HL-60/S4 treated with retinoic acid at 250 ng/mL for 4 days and 3 days (cell line): ENCODE data around the gene KRAS.
"Not testable (repeated sequence)": the region's sequence is repeated elsewhere in the genome, so short reads cannot be mapped to it uniquely, and the experiment has no call there.

Experiments used
- in situ Hi-C: fragments of 300-500 bp; cut with MboI; formaldehyde crosslinking; loops from 2 replicates; pipeline ENCODE4 v1.7.0; 2022; ENCODE audit warnings: low sequenced_read_pairs

The KRAS gene

DNA sequence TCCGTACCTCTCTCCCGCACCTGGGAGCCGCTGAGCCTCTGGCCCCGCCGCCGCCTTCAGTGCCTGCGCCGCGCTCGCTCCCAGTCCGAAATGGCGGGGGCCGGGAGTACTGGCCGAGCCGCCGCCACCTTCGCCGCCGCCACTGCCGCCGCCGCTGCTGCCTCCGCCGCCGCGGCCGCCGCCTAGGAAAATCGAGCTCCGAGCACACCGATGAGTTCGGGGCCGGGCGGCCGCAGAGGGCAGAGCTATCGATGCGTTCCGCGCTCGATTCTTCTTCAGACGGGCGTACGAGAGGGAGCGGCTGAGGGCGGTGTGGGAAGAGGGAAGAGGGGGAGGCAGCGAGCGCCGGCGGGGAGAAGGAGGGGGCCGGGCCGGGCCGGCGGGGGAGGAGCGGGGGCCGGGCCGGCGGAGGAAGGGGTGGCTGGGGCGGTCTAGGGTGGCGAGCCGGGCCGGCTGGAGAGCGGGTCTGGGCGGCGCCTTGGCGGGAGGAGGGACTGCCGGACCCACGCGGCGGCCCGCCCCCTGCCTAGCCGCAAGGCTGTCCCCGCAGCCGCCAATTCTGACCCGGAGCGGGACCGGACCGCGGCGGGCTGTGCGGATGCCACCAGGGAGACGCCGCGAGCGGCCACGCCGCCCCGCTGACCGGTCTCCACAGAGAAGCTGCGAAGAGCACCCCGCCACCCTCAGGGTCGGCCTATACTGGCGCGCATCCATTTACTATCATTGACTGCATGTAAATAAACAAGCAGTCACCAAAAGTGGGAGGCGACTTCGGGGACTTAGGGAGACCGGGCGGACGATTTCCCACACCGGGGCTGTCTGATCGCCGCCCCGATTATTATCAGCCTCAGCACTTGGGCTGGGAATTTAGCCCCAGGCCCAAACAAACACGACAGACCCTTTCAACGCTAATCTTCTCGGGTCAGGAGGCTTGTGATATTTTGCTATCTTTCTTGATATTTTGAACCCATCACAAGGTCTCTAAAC is at the start of gene KRAS:
TSS of gene KRAS (minus strand) at position 186 of the 987 bp plus-strand sequence.
- in situ Hi-C loops = no loop called here

DNA sequence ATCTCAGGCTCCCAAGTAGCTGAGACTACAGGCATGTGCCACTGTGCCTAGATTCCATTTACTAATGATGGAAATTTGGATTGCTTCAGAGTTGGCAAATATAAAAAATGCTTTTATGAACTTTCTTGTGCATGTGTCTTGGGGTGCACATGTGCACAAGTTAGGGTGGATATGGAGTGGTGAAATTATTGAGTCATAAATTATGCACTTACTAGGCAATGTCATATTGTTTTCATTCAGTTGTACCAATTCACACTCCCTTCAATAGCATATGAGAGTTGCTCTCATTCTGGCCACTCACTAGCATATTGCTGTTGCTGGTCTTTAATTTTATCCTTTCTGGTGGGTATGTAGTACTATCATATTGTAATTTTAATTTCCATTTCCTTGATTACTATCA is 45.7 kb upstream of the KRAS start:
- in situ Hi-C loops = no loop called here

DNA sequence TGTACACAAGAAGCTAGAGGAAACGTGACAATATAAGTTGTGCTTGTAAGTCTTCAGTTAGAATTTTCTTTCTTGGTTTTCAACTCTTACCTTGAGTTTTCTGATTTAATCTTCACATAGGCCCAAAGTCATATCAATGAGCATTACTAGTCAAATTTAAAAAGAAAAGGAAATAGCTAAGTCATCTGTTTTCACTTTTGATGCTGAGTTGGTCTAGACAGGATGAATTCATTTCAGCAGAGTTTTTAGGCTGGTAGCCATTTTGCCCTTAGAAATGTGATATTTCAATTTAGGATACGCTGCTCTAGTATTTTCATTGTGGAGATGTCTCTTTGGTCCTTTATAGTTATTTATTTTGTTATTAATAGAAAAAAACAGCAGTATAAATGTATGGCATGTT is 44.6 kb upstream of the KRAS start:
- in situ Hi-C loops = no loop called here

DNA sequence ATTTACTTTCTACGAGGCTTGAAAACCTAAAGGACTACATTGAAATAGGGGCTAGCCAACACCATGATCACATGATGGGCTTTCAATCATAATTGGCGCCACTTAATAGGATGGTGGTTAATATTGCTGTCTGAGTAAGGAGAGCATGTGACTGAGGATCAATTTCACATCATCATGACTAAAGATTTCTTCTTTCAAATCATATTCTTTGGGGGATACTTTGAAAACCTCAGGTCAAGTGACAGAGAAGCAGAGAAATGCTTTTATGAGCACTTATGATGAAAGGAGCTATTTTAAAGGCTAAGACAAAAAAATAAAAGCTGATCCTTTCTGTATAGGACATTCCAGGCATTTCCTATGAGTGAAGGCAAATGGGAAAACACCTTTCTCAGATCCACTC is 42.9 kb upstream of the KRAS start:
- in situ Hi-C loops = no loop called here

GRCh38 chr12:25292810-25293221 is 42.1 kb upstream of the KRAS start:
- in situ Hi-C loops = not testable (repeated sequence)

DNA sequence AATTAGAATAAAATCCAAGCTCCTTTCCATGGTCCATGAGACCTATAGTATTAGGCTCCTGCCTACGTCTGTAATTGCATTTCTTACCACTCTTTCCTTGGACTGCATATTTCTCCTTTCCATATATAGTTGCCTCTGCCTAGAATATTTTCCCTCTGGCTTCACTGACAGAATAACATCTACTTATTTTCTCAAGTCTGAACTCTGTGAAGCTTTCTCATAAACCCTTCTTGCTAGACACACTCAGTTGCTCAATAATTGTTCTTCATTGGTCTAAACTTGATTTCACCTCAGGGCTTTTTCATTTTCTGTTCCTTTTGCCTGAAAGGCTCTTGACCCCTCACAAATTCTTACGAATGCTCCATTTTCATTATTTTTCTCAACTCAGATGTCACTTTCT is 36.9 kb upstream of the KRAS start:
- in situ Hi-C loops = no loop called here

- in situ Hi-C loops = no loop called here
Observed at GRCh38 chr12:25286837-25287236, 36.1 kb upstream of the KRAS start.

GRCh38 chr12:25284024-25284423 is 33.3 kb upstream of the KRAS start:
- in situ Hi-C loops = no loop called here

- in situ Hi-C loops = no loop called here
Observed at GRCh38 chr12:25283006-25283405, 32.3 kb upstream of the KRAS start.

GRCh38 chr12:25280082-25280481 is 29.4 kb upstream of the KRAS start:
- in situ Hi-C loops = no loop called here

- in situ Hi-C loops = no loop called here
Observed at GRCh38 chr12:25278269-25278668, 27.5 kb upstream of the KRAS start.

DNA sequence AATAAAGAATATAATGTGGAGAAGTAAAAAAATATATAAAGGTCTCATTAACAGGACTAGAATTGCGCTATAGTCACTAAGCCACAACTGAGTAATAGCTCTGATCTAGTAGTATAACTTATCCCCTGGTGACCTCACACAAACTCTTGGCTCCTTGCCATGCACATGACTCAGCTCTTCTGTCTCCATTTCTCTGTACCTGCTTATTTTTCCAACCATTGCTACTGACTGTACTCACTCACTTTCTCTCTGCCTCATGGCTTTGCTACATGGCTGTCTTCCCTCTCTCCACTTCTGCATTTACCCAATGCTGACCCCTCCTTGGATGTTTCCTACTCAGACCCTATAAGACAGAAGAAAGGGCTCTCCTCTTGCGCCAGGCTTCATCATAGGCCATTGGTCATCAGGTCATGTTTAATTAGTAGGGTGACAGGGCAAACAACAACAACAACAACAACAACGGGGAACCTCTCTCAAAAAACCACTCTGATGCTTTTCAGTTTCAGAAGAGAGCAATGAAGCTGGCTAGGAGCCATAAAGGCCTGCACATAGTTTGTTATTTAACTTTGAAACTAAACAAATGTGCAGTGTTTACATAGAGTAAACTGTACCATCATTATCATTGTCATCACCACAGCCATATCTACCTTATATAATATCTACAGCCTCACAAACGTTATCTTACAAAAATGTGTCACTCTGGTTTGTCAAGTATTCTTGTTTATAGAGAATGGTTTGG is 25.6 kb upstream of the KRAS start:
- in situ Hi-C loops = no loop called here

DNA sequence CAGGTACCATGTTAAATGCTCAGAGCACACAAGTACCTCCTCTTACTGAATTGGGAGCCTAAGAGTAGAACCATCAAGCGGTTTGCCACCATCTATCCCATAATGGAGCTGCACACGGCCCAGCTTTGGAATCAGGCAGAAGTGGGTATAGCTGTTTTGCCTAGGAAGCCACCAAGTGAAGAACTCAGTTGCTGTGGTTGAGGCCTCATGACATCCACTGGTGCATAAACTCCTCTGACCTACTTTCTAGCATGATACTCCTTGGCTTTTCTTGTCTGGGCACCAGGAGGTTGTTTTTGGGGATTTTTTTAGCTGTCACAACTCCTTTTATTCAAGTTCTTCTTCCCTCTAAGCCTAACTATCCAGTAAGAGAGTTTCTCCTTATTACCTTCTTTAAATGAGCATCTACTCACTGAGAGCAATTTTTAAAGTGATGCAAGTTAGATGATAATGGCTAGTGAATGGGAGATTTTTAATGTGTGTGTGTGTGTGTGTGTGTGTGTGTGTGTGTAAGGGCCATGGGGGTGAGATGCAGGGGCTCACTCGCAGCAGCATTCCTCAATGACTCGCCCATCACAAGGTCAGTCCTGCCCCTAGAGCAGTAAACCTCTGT is 20.9 kb upstream of the KRAS start:
- in situ Hi-C loops = no loop called here

GRCh38 chr12:25269701-25270100 is 19.0 kb upstream of the KRAS start:
- in situ Hi-C loops = no loop called here

- in situ Hi-C loops = no loop called here
Observed at GRCh38 chr12:25266497-25266896, 15.8 kb upstream of the KRAS start.

GRCh38 chr12:25264862-25265261 is 14.1 kb upstream of the KRAS start:
- in situ Hi-C loops = no loop called here

DNA sequence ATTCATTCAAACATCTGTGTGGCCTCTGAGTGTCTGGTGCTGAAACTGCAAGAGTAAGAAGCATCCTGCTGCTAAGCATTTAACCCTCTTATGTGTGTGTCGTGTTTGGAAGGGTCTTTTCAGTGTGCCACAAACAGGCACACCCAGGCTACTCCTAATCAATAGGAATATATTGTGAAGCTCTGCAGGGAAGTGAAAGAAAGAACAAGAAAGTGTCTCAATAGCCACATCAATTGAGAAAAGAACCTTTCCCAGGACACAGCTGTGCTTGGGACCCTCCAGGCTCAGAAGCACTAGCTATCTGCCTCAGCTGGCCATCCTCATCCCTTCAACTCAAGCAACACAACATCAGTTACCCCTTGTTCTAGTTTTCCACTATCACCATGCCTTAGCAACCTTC is 13.4 kb upstream of the KRAS start:
- in situ Hi-C loops = no loop called here

DNA sequence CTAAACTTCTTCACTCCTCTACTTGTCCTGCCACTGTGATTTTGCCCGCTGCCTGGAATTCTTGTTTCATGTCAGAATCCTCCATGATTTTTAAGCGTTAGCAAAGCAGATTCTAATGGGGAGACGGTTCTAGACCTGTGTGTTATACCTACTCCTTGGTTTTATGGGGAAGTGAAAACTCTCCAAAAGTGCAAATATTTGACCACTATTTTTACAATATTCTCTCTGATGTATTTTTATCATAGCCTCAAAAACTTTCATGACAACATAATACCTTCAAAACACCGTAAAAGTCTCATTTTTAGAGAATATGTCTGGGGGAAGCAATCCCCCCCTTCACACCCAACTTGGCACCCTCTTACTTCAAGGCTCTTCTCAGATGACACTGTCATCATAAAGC is 12.9 kb upstream of the KRAS start:
- in situ Hi-C loops = no loop called here

GRCh38 chr12:25262389-25263074 is 11.8 kb upstream of the KRAS start:
- in situ Hi-C loops = no loop called here

DNA sequence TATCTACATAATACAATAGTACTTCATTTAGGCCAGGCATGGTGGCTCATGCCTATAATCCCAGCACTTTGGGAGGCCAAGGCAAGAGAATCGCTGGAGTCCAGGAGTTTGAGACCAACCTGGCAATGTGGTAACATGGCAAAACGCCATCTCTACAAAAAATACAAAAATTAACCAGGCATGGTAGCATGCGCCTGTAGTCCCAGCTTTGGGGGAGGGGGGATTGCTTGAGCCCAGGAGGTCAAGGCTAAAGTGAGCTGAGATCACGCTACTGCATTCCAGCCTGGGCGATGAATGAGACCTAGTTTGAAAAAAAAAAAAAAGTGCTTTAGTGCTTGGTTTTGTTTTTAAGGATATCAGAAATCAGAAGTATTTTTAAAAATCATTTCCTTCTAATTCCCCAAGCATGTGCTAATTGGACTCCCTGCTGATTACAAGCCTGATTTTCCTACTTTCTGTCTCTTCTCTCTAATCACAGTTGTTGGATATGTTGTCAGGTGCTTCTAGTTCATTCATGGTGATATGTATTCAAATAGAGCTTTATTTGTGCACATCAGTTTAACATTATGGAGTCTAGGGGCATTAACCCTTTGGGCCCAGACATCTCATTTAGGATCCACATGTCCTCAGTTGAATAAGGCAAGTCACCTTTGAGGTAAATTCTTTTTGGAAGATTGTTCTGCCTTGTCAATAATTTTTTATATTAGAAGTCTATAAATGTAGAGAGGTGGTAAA is 7.0 kb upstream of the KRAS start:
- in situ Hi-C loops = no loop called here
